NB4 (cell line): ENCODE measurements around the gene FAM98B.

Source experiments
- DNase-seq: peaks from one replicate; pipeline ENCODE4 v3.0.0; 2010; ENCODE audit warnings: low read depth
- H3K4me3 ChIP-seq: one replicate; pipeline ENCODE4 v1.5.1; 2011; ENCODE audit warnings: mild to moderate bottlenecking, low read depth, low read length, moderate library complexity
- CTCF ChIP-seq: IDR thresholded peaks from one replicate; pipeline ENCODE4 v1.5.1; 2012; ENCODE audit warnings: low read depth, low read length
- MAX ChIP-seq: IDR thresholded peaks from 2 replicates; pipeline ENCODE4 v1.6.1; 2011; ENCODE audit warnings: low read depth, low read length
- MYC ChIP-seq: IDR thresholded peaks from 2 replicates; pipeline ENCODE4 v1.6.1; 2011; ENCODE audit warnings: low read depth, low read length
- POLR2A ChIP-seq: IDR thresholded peaks from 2 replicates; pipeline ENCODE4 v1.6.1; 2011; ENCODE audit warnings: mild to moderate bottlenecking; ENCODE audit not compliant: insufficient read length; ENCODE audit errors: extremely low read depth

Gene FAM98B

GRCh38 chr15:38525489-38525888 lies 71.6 kb downstream of the FAM98B start:
- DNase-seq: no peak
- no peak overlapping the region for H3K4me3 ChIP-seq
- TF ChIP-seq MYC (no peak), MAX (no peak), CTCF (no peak), POLR2A (no peak)

GRCh38 chr15:38526158-38526557 lies 72.2 kb downstream of the FAM98B start:
- no peak for DNase-seq
- TF ChIP-seq MYC: no peak
- TF ChIP-seq CTCF: no peak
- TF ChIP-seq POLR2A: no peak
- TF ChIP-seq MAX: no peak
- no peak overlapping the region for H3K4me3 ChIP-seq

- DNase-seq: no peak
- no peak overlapping the region for H3K4me3 ChIP-seq
- TF ChIP-seq CTCF: no peak
- TF ChIP-seq MYC: no peak
- no peak for TF ChIP-seq POLR2A
Observed at GRCh38 chr15:38528294-38528693, 74.4 kb downstream of the FAM98B start.

GRCh38 chr15:38530113-38530512 lies 76.2 kb downstream of the FAM98B start:
- DNase-seq: no peak
- H3K4me3 ChIP-seq: no peak overlapping the region
- no peak for TF ChIP-seq MAX
- TF ChIP-seq MYC: no peak
- no peak for TF ChIP-seq POLR2A
- no peak for TF ChIP-seq CTCF

GRCh38 chr15:38531509-38531908 lies 77.6 kb downstream of the FAM98B start:
- DNase-seq: peak; percentile 24
- no peak overlapping the region for H3K4me3 ChIP-seq
- no peak for TF ChIP-seq MYC
- TF ChIP-seq CTCF: no peak
- no peak for TF ChIP-seq MAX
- no peak for TF ChIP-seq POLR2A

- DNase-seq: no peak
- H3K4me3 ChIP-seq: no peak overlapping the region
- no peak for TF ChIP-seq MAX
- no peak for TF ChIP-seq CTCF
- no peak for TF ChIP-seq MYC
- TF ChIP-seq POLR2A: no peak
Observed at GRCh38 chr15:38532728-38533127, 78.8 kb downstream of the FAM98B start.
